Endothelial cell (in vitro differentiated cells): ENCODE results near the gene GC. TPM values are rescaled to one million over a fixed set of nuclear protein-coding genes. Genes with fewer than 3 reads are reported as not detected.

ENCODE experiments used
- DNase-seq: peaks from one replicate; pipeline ENCODE4 v3.0.0; 2021; ENCODE audit warnings: low spot score
- H3K27ac Mint-ChIP-seq: one replicate; pipeline ENCODE4 v1.8.0; 2021; ENCODE audit warnings: mixed read lengths, inconsistent platforms; ENCODE audit not compliant: unreplicated experiment
- H3K27me3 Mint-ChIP-seq: one replicate; pipeline ENCODE4 v1.8.0; 2021; ENCODE audit warnings: mild to moderate bottlenecking, moderate library complexity, mixed read lengths, inconsistent platforms; ENCODE audit not compliant: unreplicated experiment
- H3K36me3 Mint-ChIP-seq: one replicate; pipeline ENCODE4 v1.8.0; 2021; ENCODE audit warnings: mild to moderate bottlenecking, low read depth, mixed read lengths, inconsistent platforms; ENCODE audit not compliant: unreplicated experiment
- H3K4me1 Mint-ChIP-seq: one replicate; pipeline ENCODE4 v1.8.0; 2021; ENCODE audit warnings: mild to moderate bottlenecking, mixed read lengths, inconsistent platforms; ENCODE audit not compliant: unreplicated experiment
- H3K4me3 Mint-ChIP-seq: one replicate; pipeline ENCODE4 v1.8.0; 2021; ENCODE audit warnings: mild to moderate bottlenecking, mixed read lengths, inconsistent platforms; ENCODE audit not compliant: unreplicated experiment
- H3K9me3 Mint-ChIP-seq: one replicate; pipeline ENCODE4 v1.8.0; 2021; ENCODE audit warnings: mixed read lengths, inconsistent platforms; ENCODE audit not compliant: unreplicated experiment
- total RNA-seq: library from RNA; stranded (reverse); fragmentation: NEBNext Ultra II Directional; extraction: Animal tissue kit (Norgen Biotek cat#: 25700); gene quantifications from one replicate; pipeline ENCODE4 v1.2.1, GENCODE V29; 2021; ENCODE audit not compliant: unreplicated experiment
- TF ChIP-seq, protein P1 (sequence below): fragments of 200-600 bp; sonication (generic); IDR thresholded peaks from one replicate; pipeline ENCODE4 v1.5.0; 2021; ENCODE audit warnings: antibody characterized with exemption; ENCODE audit not compliant: unreplicated experiment

GC gene
- total RNA-seq, 1 donor from 2014 or later, result 0.23 TPM

DNA sequence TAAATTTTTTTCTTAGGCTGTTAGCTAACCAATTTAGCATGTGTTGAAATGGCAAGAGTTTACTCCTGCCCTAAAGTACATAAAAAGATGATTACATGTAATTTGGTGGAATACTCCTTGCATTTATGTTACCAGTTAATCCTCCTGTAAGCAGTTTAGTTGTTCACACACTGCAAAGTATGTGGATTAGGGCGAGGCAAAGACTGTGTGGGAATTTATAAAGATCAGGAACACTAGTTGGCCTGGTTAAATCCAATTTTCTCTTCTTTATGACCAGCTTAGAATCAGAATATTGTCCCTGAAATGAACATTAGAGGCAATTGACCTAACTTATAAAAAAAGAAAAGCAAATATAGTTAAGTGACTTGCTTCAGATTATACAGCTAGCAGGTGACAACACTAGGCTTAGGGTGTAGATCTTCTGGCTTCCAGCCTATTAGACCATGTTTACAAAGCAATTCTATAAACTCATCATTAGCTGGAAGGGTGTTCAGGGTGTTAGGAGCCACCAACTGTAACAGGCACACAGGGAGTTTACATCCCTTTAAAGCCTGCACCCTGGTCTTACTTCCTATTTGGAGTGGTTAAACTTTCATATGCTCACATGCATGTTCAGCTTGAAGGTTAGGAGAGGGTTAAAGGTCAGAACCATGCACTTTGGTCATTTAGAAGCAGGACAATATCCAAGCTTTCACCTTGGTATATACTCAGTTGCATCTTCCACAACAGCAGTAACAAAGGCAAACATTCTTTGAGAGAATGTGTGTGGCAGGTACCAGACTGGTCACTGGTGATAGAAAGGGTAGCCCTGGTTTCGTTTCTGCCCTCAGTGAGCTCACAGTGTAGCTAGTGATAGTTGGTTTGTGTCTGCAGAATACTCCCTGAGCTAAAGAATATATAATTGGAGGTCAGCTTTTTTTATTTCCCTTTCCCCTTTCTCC is 72.6 kb downstream of the GC start:
- H3K27ac Mint-ChIP-seq, result no peak overlapping the region
- H3K4me3 Mint-ChIP-seq, result no peak overlapping the region
- no peaks in the 10 kb centered on the region for H3K9me3 Mint-ChIP-seq
- no peak for DNase-seq
- no peaks in the 10 kb centered on the region for H3K36me3 Mint-ChIP-seq
- TF ChIP-seq, protein P1, sequence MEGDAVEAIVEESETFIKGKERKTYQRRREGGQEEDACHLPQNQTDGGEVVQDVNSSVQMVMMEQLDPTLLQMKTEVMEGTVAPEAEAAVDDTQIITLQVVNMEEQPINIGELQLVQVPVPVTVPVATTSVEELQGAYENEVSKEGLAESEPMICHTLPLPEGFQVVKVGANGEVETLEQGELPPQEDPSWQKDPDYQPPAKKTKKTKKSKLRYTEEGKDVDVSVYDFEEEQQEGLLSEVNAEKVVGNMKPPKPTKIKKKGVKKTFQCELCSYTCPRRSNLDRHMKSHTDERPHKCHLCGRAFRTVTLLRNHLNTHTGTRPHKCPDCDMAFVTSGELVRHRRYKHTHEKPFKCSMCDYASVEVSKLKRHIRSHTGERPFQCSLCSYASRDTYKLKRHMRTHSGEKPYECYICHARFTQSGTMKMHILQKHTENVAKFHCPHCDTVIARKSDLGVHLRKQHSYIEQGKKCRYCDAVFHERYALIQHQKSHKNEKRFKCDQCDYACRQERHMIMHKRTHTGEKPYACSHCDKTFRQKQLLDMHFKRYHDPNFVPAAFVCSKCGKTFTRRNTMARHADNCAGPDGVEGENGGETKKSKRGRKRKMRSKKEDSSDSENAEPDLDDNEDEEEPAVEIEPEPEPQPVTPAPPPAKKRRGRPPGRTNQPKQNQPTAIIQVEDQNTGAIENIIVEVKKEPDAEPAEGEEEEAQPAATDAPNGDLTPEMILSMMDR, result no peak
- H3K27me3 Mint-ChIP-seq, result peaks cover 3% of the 10 kb centered on the region
- H3K4me1 Mint-ChIP-seq, result peaks cover 11% of the 10 kb centered on the region

DNA sequence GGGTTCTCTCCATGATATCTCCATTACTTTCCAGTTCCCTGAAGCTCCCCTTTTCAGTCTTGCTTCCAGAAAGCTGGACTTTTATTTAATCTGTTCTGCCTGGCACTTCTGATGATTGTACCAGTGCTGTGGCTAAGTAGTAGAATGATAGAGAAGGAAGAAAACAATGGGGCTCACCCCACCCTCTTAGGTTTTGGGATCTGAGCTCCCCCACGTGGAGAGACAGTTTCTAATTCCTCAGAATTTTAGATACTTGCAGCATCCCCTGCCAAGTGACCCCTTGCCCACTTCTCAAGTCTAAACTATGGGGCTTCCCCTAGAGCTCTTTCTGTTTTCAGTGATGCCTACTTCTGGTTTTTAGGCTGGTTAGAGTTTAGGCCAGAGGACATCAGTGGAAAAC is 73.9 kb downstream of the GC start:
- H3K9me3 Mint-ChIP-seq, result no peaks in the 10 kb centered on the region
- peaks cover 2% of the 10 kb centered on the region for H3K27me3 Mint-ChIP-seq
- TF ChIP-seq, protein P1, result no peak
- peaks cover 2% of the 10 kb centered on the region for H3K4me1 Mint-ChIP-seq
- DNase-seq, result no peak
- H3K27ac Mint-ChIP-seq, result no peak overlapping the region
- no peaks in the 10 kb centered on the region for H3K36me3 Mint-ChIP-seq
- no peak overlapping the region for H3K4me3 Mint-ChIP-seq

DNA sequence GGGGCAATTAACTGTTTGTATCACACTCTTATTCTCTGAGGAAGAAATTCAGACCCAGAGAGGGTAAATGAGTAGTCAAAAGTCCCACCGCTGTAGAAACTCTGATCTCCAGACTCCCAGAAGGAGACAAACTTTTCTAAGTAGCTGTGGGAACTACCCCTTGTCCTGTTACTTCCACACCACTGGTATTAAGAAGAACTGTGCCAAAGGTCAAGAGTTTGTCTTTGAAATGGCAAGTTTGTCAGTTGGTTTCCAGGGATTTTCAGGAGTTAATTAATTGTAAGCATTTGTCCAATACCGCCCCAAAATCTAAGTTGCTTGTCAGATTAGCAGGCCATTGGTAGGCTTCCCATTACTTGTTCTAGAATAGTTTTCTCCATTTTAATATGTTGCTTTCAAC is 85.7 kb downstream of the GC start:
- no peak overlapping the region for H3K4me3 Mint-ChIP-seq
- no peak overlapping the region for H3K27ac Mint-ChIP-seq
- H3K36me3 Mint-ChIP-seq, result no peaks in the 10 kb centered on the region
- no peaks in the 10 kb centered on the region for H3K9me3 Mint-ChIP-seq
- no peaks in the 10 kb centered on the region for H3K4me1 Mint-ChIP-seq
- no peak for DNase-seq
- TF ChIP-seq, protein P1, result no peak
- H3K27me3 Mint-ChIP-seq, result peaks cover 1% of the 10 kb centered on the region

DNA sequence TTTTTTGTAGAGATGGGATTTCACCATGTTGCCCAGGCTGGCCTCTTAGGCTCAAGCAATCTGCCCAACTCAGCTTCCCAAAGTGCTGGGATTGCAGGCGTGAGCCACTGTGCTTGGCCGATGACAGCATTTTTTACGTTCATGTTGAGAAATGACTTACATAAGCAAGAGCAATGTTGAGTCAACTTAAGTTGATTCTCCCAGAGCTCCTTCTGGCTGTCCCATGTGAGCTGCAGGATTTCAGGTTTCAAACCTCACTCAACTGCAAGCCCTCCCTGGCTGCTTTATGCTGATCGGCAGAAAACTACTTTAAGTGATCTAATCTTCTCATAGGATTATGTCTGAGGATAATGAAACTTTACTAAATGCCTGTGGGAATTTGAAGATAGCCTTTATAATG is 86.8 kb downstream of the GC start:
- Mint-ChIP-seq H3K4me1 (no peaks in the 10 kb centered on the region), H3K36me3 (no peaks in the 10 kb centered on the region), H3K4me3 (no peak overlapping the region), H3K9me3 (no peaks in the 10 kb centered on the region), H3K27me3 (peaks cover 1% of the 10 kb centered on the region), H3K27ac (no peak overlapping the region)
- DNase-seq, result no peak
- TF ChIP-seq, protein P1, result no peak

DNA sequence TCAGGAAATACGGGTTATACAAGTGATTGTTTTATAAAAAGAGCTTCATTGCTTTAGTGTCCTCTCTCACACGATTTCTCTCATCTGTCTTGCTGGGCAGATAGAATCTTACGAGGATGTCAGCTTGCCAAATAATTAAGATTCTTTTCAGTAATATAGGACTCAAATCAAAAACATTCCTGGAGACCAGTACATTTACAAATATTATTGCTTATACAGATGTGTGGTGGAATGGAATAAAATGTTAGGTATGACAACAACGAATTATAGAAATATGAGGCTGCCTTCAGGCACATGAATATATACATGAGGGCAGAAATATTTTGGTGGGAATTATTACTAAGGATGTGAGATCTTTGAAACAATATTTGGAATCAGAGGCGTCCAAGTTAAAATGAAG is 88.9 kb downstream of the GC start:
- no peak overlapping the region for H3K4me3 Mint-ChIP-seq
- peaks cover 1% of the 10 kb centered on the region for H3K27me3 Mint-ChIP-seq
- H3K27ac Mint-ChIP-seq, result no peak overlapping the region
- TF ChIP-seq, protein P1, result no peak
- no peaks in the 10 kb centered on the region for H3K9me3 Mint-ChIP-seq
- H3K36me3 Mint-ChIP-seq, result no peaks in the 10 kb centered on the region
- no peak for DNase-seq
- no peaks in the 10 kb centered on the region for H3K4me1 Mint-ChIP-seq
